Esophagus muscularis mucosa (tissue), 4 donors: Measurements from ENCODE around the gene MREG.

Experiments used
- CTCF ChIP-seq, 3 experiments: fragments of 200-600 bp in 2 of 3; fragments of 450-650 bp in 1 of 3; sonication (generic) in 2 of 3; IDR thresholded peaks; one replicate each; pipeline ENCODE4 v1.5.1; 2017 to 2019; ENCODE audit warnings: antibody characterized with exemption in 3 of 3, mild to moderate bottlenecking in 2 of 3, moderate library complexity in 1 of 3
- EP300 ChIP-seq: sonication (generic); formaldehyde crosslinking; IDR thresholded peaks from one replicate; pipeline ENCODE4 v1.6.1; 2017; ENCODE audit warnings: antibody characterized with exemption
- POLR2A ChIP-seq: fragments of 450-650 bp; IDR thresholded peaks from one replicate; pipeline ENCODE4 v1.6.1; 2017; ENCODE audit warnings: antibody characterized with exemption, moderate library complexity, mild to moderate bottlenecking, low read depth

- TF ChIP-seq CTCF (IDR thresholded peaks at IDR 0.05) (no peak), EP300 (no peak), POLR2A (no peak)
These were observed 99.1 kb downstream of the MREG start for GRCh38 chr2:215914054-215914776.
